ENCODE results near the gene NCOA7. TPM values are rescaled to one million over a fixed set of nuclear protein-coding genes. Genes with fewer than 3 reads are reported as not detected.

NCOA7 gene
- total RNA-seq, 2 donors from 2014 or later, result 11.4 to 15.2 TPM

GRCh38 chr6:125853756-125854155 is 63.0 kb downstream of the NCOA7 start:
- Histone ChIP-seq H3K27ac (ENCODE audit: low read depth, low read length) (no peak overlapping the region), H3K36me3 (ENCODE audit: control insufficient read depth, insufficient read depth, low read length) (no peaks in the 10 kb centered on the region), H3K4me3 (ENCODE audit: low read length) (no peak overlapping the region), H3K9me3 (ENCODE audit: control insufficient read depth, low read length) (peaks cover 5% of the 10 kb centered on the region), H3K27me3 (ENCODE audit: control insufficient read depth, insufficient read depth, low read length, poor library complexity, severe bottlenecking) (no peaks in the 10 kb centered on the region), H3K4me1 (ENCODE audit: control insufficient read depth, insufficient read depth, low read length) (peaks cover 16% of the 10 kb centered on the region), H3K9ac (ENCODE audit: extremely low read depth, low read length, poor library complexity, severe bottlenecking) (no peak overlapping the region)
- DNase-seq, result no peak
- Mint-ChIP-seq H3K4me3 (no peak overlapping the region), H3K27me3 (ENCODE audit: insufficient read depth) (no peaks in the 10 kb centered on the region), H3K9me3 (peaks cover 2% of the 10 kb centered on the region), H3K36me3 (ENCODE audit: low read depth) (no peaks in the 10 kb centered on the region), H3K27ac (no peak overlapping the region), H3K4me1 (peaks cover 18% of the 10 kb centered on the region)
- 97% methylated on average over 1 of the region's 1 CpG; no CpG with 5 or more reads in 1 of the 2 experiments for WGBS, 2 experiments (ENCODE audit: insufficient coverage in 1 of 2, insufficient read length in 1 of 2)
- no peak for TF ChIP-seq CTCF (conservative IDR thresholded peaks at IDR 0.05)

GRCh38 chr6:125854355-125854754 is 63.6 kb downstream of the NCOA7 start:
- H3K9me3 Mint-ChIP-seq, result peaks cover 2% of the 10 kb centered on the region
- H3K4me1 ChIP-seq (ENCODE audit: control insufficient read depth, insufficient read depth, low read length), result peaks cover 16% of the 10 kb centered on the region
- peaks cover 18% of the 10 kb centered on the region for H3K4me1 Mint-ChIP-seq
- no peaks in the 10 kb centered on the region for H3K36me3 ChIP-seq (ENCODE audit: control insufficient read depth, insufficient read depth, low read length)
- H3K27me3 Mint-ChIP-seq (ENCODE audit: insufficient read depth), result no peaks in the 10 kb centered on the region
- no peak overlapping the region for H3K9ac ChIP-seq (ENCODE audit: extremely low read depth, low read length, poor library complexity, severe bottlenecking)
- H3K4me3 Mint-ChIP-seq, result no peak overlapping the region
- no peaks in the 10 kb centered on the region for H3K27me3 ChIP-seq (ENCODE audit: control insufficient read depth, insufficient read depth, low read length, poor library complexity, severe bottlenecking)
- H3K36me3 Mint-ChIP-seq (ENCODE audit: low read depth), result no peaks in the 10 kb centered on the region
- peaks cover 5% of the 10 kb centered on the region for H3K9me3 ChIP-seq (ENCODE audit: control insufficient read depth, low read length)
- H3K27ac ChIP-seq (ENCODE audit: low read depth, low read length), result no peak overlapping the region
- H3K4me3 ChIP-seq (ENCODE audit: low read length), result no peak overlapping the region
- no peak for TF ChIP-seq CTCF (conservative IDR thresholded peaks at IDR 0.05)
- DNase-seq, result no peak
- H3K27ac Mint-ChIP-seq, result no peak overlapping the region

GRCh38 chr6:125855783-125856182 is 65.0 kb downstream of the NCOA7 start:
- peaks cover 5% of the 10 kb centered on the region for H3K9me3 ChIP-seq (ENCODE audit: control insufficient read depth, low read length)
- H3K9ac ChIP-seq (ENCODE audit: extremely low read depth, low read length, poor library complexity, severe bottlenecking), result no peak overlapping the region
- 88 to 96% methylated on average over 2 to 6 of the region's 6 CpGs for WGBS, 2 experiments (ENCODE audit: insufficient coverage in 1 of 2, insufficient read length in 1 of 2)
- H3K4me1 Mint-ChIP-seq, result peaks cover 7% of the 10 kb centered on the region
- no peak for TF ChIP-seq CTCF (conservative IDR thresholded peaks at IDR 0.05)
- H3K36me3 ChIP-seq (ENCODE audit: control insufficient read depth, insufficient read depth, low read length), result no peaks in the 10 kb centered on the region
- peaks cover 2% of the 10 kb centered on the region for H3K9me3 Mint-ChIP-seq
- H3K27me3 Mint-ChIP-seq (ENCODE audit: insufficient read depth), result no peaks in the 10 kb centered on the region
- H3K36me3 Mint-ChIP-seq (ENCODE audit: low read depth), result no peaks in the 10 kb centered on the region
- no peak overlapping the region for H3K4me3 Mint-ChIP-seq
- H3K27me3 ChIP-seq (ENCODE audit: control insufficient read depth, insufficient read depth, low read length, poor library complexity, severe bottlenecking), result no peaks in the 10 kb centered on the region
- DNase-seq, result no peak
- H3K27ac ChIP-seq (ENCODE audit: low read depth, low read length), result no peak overlapping the region
- peaks cover 9% of the 10 kb centered on the region for H3K4me1 ChIP-seq (ENCODE audit: control insufficient read depth, insufficient read depth, low read length)
- no peak overlapping the region for H3K27ac Mint-ChIP-seq
- H3K4me3 ChIP-seq (ENCODE audit: low read length), result no peak overlapping the region
